ENCODE results near the gene RPL10.

Gene RPL10

GRCh38 chrX:154362085-154362742, 36.0 kb upstream of the RPL10 start:
- no peak for DNase-seq (ENCODE audit: low read depth in 2 of 2)

GRCh38 chrX:154363706-154364439, 34.3 kb upstream of the RPL10 start:
- no peak for DNase-seq (ENCODE audit: low read depth in 2 of 2)

GRCh38 chrX:154365052-154365600, 33.1 kb upstream of the RPL10 start:
- no peak for DNase-seq (ENCODE audit: low read depth in 2 of 2)

- DNase-seq (ENCODE audit: low read depth in 2 of 2), result no peak
Measured at GRCh38 chrX:154365997-154366665, 32.0 kb upstream of the RPL10 start.

- no peak for DNase-seq (ENCODE audit: low read depth in 2 of 2)
Measured at GRCh38 chrX:154366666-154367055, 31.5 kb upstream of the RPL10 start.

GRCh38 chrX:154367474-154368308, 30.5 kb upstream of the RPL10 start:
- DNase-seq (ENCODE audit: low read depth in 2 of 2), result no peak

GRCh38 chrX:154368630-154369448, 29.3 kb upstream of the RPL10 start:
- peak; percentile 88 to 89 for DNase-seq (ENCODE audit: low read depth in 2 of 2)

GRCh38 chrX:154369449-154370299, 28.5 kb upstream of the RPL10 start:
- peak; percentile 53 to 58 for DNase-seq (ENCODE audit: low read depth in 2 of 2)

GRCh38 chrX:154370300-154371016, 27.7 kb upstream of the RPL10 start:
- DNase-seq (ENCODE audit: low read depth in 2 of 2), result no peak

GRCh38 chrX:154371017-154371788, 27.0 kb upstream of the RPL10 start:
- peak; percentile 83 to 88 for DNase-seq (ENCODE audit: low read depth in 2 of 2)

GRCh38 chrX:154371789-154372300, 26.3 kb upstream of the RPL10 start:
- no peak for DNase-seq (ENCODE audit: low read depth in 2 of 2)

GRCh38 chrX:154372612-154373022, 25.6 kb upstream of the RPL10 start:
- DNase-seq (ENCODE audit: low read depth in 2 of 2), result no peak

- DNase-seq (ENCODE audit: low read depth in 2 of 2), result no peak
Measured at GRCh38 chrX:154373340-154374306, 24.6 kb upstream of the RPL10 start.

GRCh38 chrX:154374313-154375155, 23.6 kb upstream of the RPL10 start, which contains the start of gene FLNA:
FLNA (minus strand) TSS chrX:154374634; CDS start chrX:154371245, 3,389 bp downstream.
- no peak for DNase-seq (ENCODE audit: low read depth in 2 of 2)

GRCh38 chrX:154375156-154375504, 23.0 kb upstream of the RPL10 start:
- DNase-seq (ENCODE audit: low read depth in 2 of 2), result no peak

- DNase-seq (ENCODE audit: low read depth in 2 of 2), result no peak
Measured at GRCh38 chrX:154376774-154377173, 21.4 kb upstream of the RPL10 start.

Data from stimulated activated CD8-positive, alpha-beta memory T cell treated with anti-CD3 and anti-CD28 coated beads, Interleukin-2, amount 100 ng/mL, for 1 hour (primary cell).